Transverse colon (tissue), 4 donors: ENCODE results near the gene OR12D2. TPM values are rescaled to one million over a fixed set of nuclear protein-coding genes. Genes with fewer than 3 reads are reported as not detected.
"Not testable (repeated sequence)": the region's sequence is repeated elsewhere in the genome, so short reads cannot be mapped to it uniquely, and the experiment has no call there.

Source experiments
- DNase-seq: peaks from one replicate; pipeline ENCODE4 v3.0.0-alpha.2; 2019
- H3K27ac ChIP-seq, 4 donors: fragments of 200-600 bp; sonication (generic); 2 replicates each; pipeline ENCODE4 v1.5.1; 2016 to 2018; ENCODE audit warnings: inconsistent platforms in 4 of 4
- H3K27me3 ChIP-seq: fragments of 200-600 bp; sonication (generic); 2 replicates; pipeline ENCODE4 v1.5.1; 2017; ENCODE audit warnings: inconsistent platforms
- H3K36me3 ChIP-seq, 4 donors: fragments of 200-600 bp; sonication (generic); 2 replicates each; pipeline ENCODE4 v1.5.1; 2017 to 2019; ENCODE audit warnings: inconsistent platforms in 4 of 4
- H3K4me1 ChIP-seq, 4 donors: fragments of 200-600 bp; sonication (generic); 2 replicates each; pipeline ENCODE4 v1.5.1; 2017 to 2020; ENCODE audit warnings: inconsistent platforms in 4 of 4
- H3K4me3 ChIP-seq, 4 donors: fragments of 200-600 bp; sonication (generic); 1 replicate in 1 of 4; 2 replicates in 3 of 4; pipeline versions ENCODE4 v1.5.1 to v1.6.1; 2017 to 2019; ENCODE audit warnings: inconsistent platforms in 4 of 4
- H3K9me3 ChIP-seq, 2 donors: fragments of 200-600 bp; sonication (generic); 2 replicates each; pipeline ENCODE4 v1.5.1; 2017 to 2019; ENCODE audit warnings: inconsistent platforms in 2 of 2
- EP300 ChIP-seq: sonication (generic); formaldehyde crosslinking; IDR thresholded peaks from one replicate; pipeline ENCODE4 v1.6.1; 2017; ENCODE audit warnings: antibody characterized with exemption, low read depth
- POLR2A ChIP-seq: fragments of 450-650 bp; IDR thresholded peaks from one replicate; pipeline ENCODE4 v1.6.1; 2016; ENCODE audit warnings: antibody characterized with exemption, mild to moderate bottlenecking, moderate library complexity
- POLR2AphosphoS5 ChIP-seq, 3 donors: sonication (generic); formaldehyde crosslinking; IDR thresholded peaks; one replicate each; pipeline ENCODE4 v1.6.1; 2016; ENCODE audit warnings: antibody characterized with exemption in 3 of 3
- WGBS, 2 donors: methylation state at CpG; one replicate each; pipeline ENCODE4 v1.1.5; 2018; ENCODE audit warnings: low coverage in 1 of 2; 5-methylcytosine and 5-hydroxymethylcytosine counted together
- in situ Hi-C, 4 donors: fragments of 200-750 bp; cut with MboI; loops; one replicate each; pipeline versions ENCODE4 v1.15.0 to v1.15.1; 2017; ENCODE audit warnings: low sequenced_read_pairs in 3 of 4, low pct_ligation_motif_present in 1 of 4, low pct_unique_long_range_greater_than_20kb in 1 of 4
- intact Hi-C: fragments of 100-400 bp; cut with DNase I; formaldehyde crosslinking; loops from one replicate; pipeline ENCODE4 v1.15.1; 2023; ENCODE audit warnings: low total_unique reads
- total RNA-seq, 4 donors: library from RNA; depleted of rRNA; stranded (reverse); fragments of >200 nt; gene quantifications; one replicate each; pipeline ENCODE4 v1.1.0, GENCODE V29; 2016
- TF ChIP-seq, protein P1 (sequence below), 5 experiments: fragments of 200-600 bp in 3 of 5; fragments of 450-650 bp in 2 of 5; sonication (generic) in 3 of 5; IDR thresholded peaks; 1 replicate in 2 of 5; 2 replicates in 3 of 5; pipeline ENCODE4 v1.5.1; 2016 to 2017; ENCODE audit warnings: antibody characterized with exemption in 5 of 5, inconsistent platforms in 3 of 5, mild to moderate bottlenecking in 2 of 5, moderate library complexity in 1 of 5

OR12D2 gene, protein sequence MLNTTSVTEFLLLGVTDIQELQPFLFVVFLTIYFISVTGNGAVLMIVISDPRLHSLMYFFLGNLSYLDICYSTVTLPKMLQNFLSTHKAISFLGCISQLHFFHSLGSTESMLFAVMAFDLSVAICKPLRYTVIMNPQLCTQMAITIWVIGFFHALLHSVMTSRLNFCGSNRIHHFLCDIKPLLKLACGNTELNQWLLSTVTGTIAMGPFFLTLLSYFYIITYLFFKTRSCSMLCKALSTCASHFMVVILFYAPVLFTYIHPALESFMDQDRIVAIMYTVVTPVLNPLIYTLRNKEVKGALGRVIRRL
- not detected for total RNA-seq

DNA sequence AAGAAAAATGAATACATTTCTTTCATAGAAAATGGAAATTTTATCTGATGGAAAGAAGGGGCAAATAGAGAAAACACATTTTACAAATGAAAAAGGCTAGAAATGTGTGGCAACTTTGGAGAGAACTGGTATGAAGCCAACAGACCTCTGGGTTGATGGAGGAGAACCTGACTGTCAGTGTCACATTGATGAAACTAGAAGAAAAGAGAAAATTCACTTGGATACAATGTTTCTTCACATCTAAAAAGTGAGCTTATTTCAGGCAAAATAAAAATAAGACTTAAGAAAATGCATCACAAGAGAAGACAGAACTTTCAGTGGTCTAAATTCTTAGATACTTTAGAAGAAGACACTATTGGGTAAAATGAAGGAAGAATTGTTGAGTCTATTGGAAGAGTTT lies at the start of gene OR12D2:
Gene OR12D2 (plus strand): TSS at position 301 of the 400 bp plus-strand sequence. CDS start 1,069 bp downstream, outside the sequence.
- intact Hi-C loops: no loop called here
- in situ Hi-C loops: no loop called here

DNA sequence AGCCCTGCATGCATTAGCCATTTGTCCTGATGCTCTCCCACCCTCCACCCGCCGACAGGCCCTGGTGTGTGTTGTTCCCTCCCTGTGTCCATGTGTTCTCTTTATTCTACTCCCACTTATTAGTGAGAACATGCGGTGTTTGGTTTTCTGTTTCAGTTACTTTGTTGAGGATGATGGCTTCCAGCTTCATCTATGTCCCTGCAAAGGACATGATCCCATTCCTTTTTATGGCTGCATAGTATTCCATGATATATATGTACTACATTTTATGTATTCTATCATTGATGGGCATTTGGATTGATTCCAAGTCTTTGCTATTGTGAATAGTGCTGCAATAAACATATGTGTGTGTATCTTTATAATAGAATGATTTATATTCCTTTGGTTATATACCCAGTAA lies 46.1 kb upstream of the OR12D2 start:
- intact Hi-C loops, H3K4me1 ChIP-seq, H3K27ac ChIP-seq, H3K4me3 ChIP-seq, DNase-seq, in situ Hi-C loops, H3K9me3 ChIP-seq, H3K27me3 ChIP-seq, H3K36me3 ChIP-seq: not testable (repeated sequence)
- 94 to 100% methylated on average over 3 of the region's 3 CpGs for WGBS, 2 donors

More for the DNA sequence above, at the start of gene OR12D2:
- Histone ChIP-seq H3K27me3 (no peaks in the 10 kb centered on the region), H3K9me3 (no peaks in the 10 kb centered on the region), H3K27ac (no peak within 1 kb of the TSS), H3K36me3 (no peaks in the 10 kb centered on the region), H3K4me3 (no peak within 1 kb of the TSS), H3K4me1 (no peaks in the 10 kb centered on the region)
- TF ChIP-seq, protein P1, sequence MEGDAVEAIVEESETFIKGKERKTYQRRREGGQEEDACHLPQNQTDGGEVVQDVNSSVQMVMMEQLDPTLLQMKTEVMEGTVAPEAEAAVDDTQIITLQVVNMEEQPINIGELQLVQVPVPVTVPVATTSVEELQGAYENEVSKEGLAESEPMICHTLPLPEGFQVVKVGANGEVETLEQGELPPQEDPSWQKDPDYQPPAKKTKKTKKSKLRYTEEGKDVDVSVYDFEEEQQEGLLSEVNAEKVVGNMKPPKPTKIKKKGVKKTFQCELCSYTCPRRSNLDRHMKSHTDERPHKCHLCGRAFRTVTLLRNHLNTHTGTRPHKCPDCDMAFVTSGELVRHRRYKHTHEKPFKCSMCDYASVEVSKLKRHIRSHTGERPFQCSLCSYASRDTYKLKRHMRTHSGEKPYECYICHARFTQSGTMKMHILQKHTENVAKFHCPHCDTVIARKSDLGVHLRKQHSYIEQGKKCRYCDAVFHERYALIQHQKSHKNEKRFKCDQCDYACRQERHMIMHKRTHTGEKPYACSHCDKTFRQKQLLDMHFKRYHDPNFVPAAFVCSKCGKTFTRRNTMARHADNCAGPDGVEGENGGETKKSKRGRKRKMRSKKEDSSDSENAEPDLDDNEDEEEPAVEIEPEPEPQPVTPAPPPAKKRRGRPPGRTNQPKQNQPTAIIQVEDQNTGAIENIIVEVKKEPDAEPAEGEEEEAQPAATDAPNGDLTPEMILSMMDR (IDR thresholded peaks at IDR 0.05): no peak
- TF ChIP-seq EP300: no peak
- DNase-seq: no peak

DNA sequence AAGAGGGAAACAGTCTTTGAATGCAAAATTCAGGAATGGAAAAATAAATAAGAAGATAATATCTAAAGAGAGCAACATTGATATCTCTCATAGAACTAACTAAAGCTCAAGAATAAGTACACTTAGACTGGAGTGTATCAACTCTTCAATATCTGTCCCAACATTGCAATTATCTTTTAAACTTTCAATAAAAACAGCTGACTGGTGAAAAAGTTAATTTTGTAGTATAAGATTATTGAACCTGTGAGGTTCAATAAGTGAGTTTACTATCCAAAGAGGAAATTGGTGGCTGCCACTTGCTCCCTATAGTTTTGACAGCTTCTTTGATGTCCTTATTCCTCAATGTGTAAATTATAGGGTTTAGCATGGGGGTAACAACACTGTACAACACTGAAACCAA lies 40.5 kb upstream of the OR12D2 start:
- TF ChIP-seq POLR2A: no peak
- TF ChIP-seq, protein P1 (IDR thresholded peaks at IDR 0.05): no peak
- TF ChIP-seq POLR2AphosphoS5 (IDR thresholded peaks at IDR 0.05): no peak
- no peak for TF ChIP-seq EP300

DNA sequence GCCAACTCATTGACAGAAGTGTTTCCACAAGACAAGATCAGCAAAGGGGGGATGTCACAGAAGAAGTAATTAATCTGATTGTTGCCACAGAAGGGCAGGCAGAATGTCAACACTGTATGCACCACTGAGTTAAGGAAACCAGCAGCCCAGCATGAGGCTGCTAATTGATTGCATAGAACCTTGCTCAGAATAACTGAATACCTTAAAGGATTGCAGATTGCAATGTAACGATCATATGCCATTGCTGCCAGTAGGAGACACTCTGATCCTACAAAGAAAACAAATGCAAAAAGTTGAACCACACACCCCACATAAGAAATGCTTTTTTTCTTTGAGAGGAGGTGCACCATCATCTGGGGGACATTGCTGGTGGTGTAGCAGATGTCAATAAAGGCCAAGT lies 39.8 kb upstream of the OR12D2 start:
- no peak for DNase-seq
- no peak overlapping the region for H3K4me3 ChIP-seq
- TF ChIP-seq POLR2A: no peak
- no peak for TF ChIP-seq EP300
- TF ChIP-seq, protein P1 (IDR thresholded peaks at IDR 0.05): no peak
- TF ChIP-seq POLR2AphosphoS5 (IDR thresholded peaks at IDR 0.05): no peak
- no peaks in the 10 kb centered on the region for H3K4me1 ChIP-seq
- no peaks in the 10 kb centered on the region for H3K36me3 ChIP-seq
- no peaks in the 10 kb centered on the region for H3K27me3 ChIP-seq
- H3K9me3 ChIP-seq: no peaks in the 10 kb centered on the region
- intact Hi-C loops: no loop called here
- no peak overlapping the region for H3K27ac ChIP-seq
- WGBS, 2 donors: 64% methylated on average over 1 of the region's 1 CpG; no CpG with 5 or more reads in 1 of the 2 donors
- in situ Hi-C loops: no loop called here

More for the DNA sequence above, 40.5 kb upstream of the OR12D2 start:
- H3K4me1 ChIP-seq: no peaks in the 10 kb centered on the region
- no peak for DNase-seq
- intact Hi-C loops (no loop called here), in situ Hi-C loops (no loop called here)
- no peaks in the 10 kb centered on the region for H3K27me3 ChIP-seq
- no peaks in the 10 kb centered on the region for H3K9me3 ChIP-seq
- no peak overlapping the region for H3K4me3 ChIP-seq
- H3K27ac ChIP-seq: no peak overlapping the region
- no peaks in the 10 kb centered on the region for H3K36me3 ChIP-seq

DNA sequence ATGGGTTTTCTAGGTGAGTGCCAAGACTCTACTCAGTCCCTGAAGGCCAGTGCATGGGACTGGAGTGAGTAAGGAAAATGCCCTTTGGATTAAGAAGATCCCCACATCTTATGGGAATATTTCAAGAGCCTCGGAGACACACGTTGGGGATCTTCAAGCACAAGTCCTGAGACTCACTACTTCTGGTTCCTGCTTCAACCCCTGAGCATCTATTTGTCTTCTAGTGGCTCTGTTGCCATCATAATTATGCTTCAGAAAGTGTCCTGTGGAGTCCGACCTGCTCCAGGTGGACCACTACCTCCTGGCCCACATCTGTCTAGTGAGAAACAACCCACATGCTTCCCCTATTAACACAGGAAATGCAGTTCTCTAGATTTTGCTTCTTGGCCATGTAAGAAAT lies 26.7 kb upstream of the OR12D2 start, which contains the start of gene OR5V1:
Gene OR5V1 (minus strand): TSS at position 101 of the 400 bp plus-strand sequence. CDS start 12,670 bp downstream, outside the sequence.
- no peaks in the 10 kb centered on the region for H3K36me3 ChIP-seq
- no peak within 1 kb of the TSS for H3K27ac ChIP-seq
- H3K9me3 ChIP-seq: no peaks in the 10 kb centered on the region
- TF ChIP-seq EP300 (no peak), POLR2AphosphoS5 (IDR thresholded peaks at IDR 0.05) (no peak), POLR2A (no peak)
- TF ChIP-seq, protein P1 (IDR thresholded peaks at IDR 0.05): no peak
- no peaks in the 10 kb centered on the region for H3K4me1 ChIP-seq
- WGBS, 2 donors: 68 to 80% methylated on average over 3 of the region's 3 CpGs
- intact Hi-C loops (no loop called here), in situ Hi-C loops (no loop called here)
- H3K27me3 ChIP-seq: no peaks in the 10 kb centered on the region
- DNase-seq: no peak
- no peak within 1 kb of the TSS for H3K4me3 ChIP-seq
